Peyer's patch (tissue), 4 donors: ENCODE measurements around the gene RBM19.

ENCODE experiments used
- CTCF ChIP-seq, 6 experiments: fragments of 450-650 bp in 4 of 6; fragments of 200-600 bp in 2 of 6; sonication (generic) in 1 of 6; IDR thresholded peaks; one replicate each; pipeline ENCODE4 v1.5.1; 2017 to 2019; ENCODE audit warnings: antibody characterized with exemption in 6 of 6, mild to moderate bottlenecking in 3 of 6, moderate library complexity in 1 of 6
- POLR2A ChIP-seq, 2 donors: fragments of 450-650 bp; IDR thresholded peaks; one replicate each; pipeline ENCODE4 v1.5.1; 2017; ENCODE audit warnings: antibody characterized with exemption in 2 of 2, mild to moderate bottlenecking in 2 of 2, moderate library complexity in 2 of 2

DNA sequence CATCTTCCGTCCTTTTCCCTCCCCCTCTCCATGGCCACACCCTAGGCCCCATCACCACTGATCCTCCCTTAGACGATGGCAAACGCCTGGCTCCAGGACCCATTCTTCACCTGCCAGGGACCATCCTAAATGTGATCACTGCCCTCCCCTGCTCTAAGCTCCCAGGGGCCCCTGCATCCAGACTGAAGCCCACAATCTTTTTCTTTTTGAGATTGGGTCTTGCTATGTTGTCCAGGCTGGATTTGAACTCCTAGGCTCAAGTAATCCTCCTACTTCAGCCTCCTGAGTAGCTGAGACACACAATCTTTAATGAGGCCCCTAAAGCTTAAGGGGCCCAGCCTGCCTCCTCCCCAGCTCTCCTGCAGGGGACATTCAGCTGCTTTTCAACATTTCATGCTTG, 15.3 kb downstream of the RBM19 start:
- TF ChIP-seq CTCF (IDR thresholded peaks at IDR 0.05) (no peak), POLR2A (IDR thresholded peaks at IDR 0.05) (no peak)
